NB4 (cell line): ENCODE results near the gene EPDR1.

Source experiments
- DNase-seq: peaks from one replicate; pipeline ENCODE4 v3.0.0; 2010; ENCODE audit warnings: low read depth
- H3K4me3 ChIP-seq: one replicate; pipeline ENCODE4 v1.5.1; 2011; ENCODE audit warnings: mild to moderate bottlenecking, low read depth, low read length, moderate library complexity
- MAX ChIP-seq: IDR thresholded peaks from 2 replicates; pipeline ENCODE4 v1.6.1; 2011; ENCODE audit warnings: low read depth, low read length
- MYC ChIP-seq: IDR thresholded peaks from 2 replicates; pipeline ENCODE4 v1.6.1; 2011; ENCODE audit warnings: low read depth, low read length
- POLR2A ChIP-seq: IDR thresholded peaks from 2 replicates; pipeline ENCODE4 v1.6.1; 2011; ENCODE audit warnings: mild to moderate bottlenecking; ENCODE audit not compliant: insufficient read length; ENCODE audit errors: extremely low read depth
- TF ChIP-seq, protein P1 (sequence below): IDR thresholded peaks from one replicate; pipeline ENCODE4 v1.5.1; 2012; ENCODE audit warnings: low read depth, low read length

Gene EPDR1

DNA sequence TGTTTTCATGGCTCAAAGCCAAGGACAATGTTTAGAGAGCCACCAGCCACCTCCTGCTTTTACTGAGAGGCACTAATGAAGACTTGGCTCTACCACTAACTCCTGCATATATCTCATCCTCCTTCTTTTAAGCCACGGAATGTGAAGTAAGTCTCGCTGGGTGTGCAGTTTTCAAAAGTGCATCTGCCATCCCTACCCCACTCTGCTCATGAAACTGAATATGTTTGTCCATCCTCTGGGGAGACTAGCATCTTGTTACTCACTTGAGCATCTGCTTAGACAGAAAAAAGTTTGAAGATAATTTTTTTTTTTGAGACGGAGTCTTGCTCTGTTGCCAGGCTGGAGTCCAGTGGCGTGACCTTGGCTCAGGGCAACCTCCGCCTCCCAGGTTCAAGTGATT is 40.8 kb downstream of the EPDR1 start:
- H3K4me3 ChIP-seq = no peak overlapping the region
- no peak for TF ChIP-seq MYC
- TF ChIP-seq MAX = no peak
- no peak for TF ChIP-seq POLR2A
- TF ChIP-seq, protein P1, sequence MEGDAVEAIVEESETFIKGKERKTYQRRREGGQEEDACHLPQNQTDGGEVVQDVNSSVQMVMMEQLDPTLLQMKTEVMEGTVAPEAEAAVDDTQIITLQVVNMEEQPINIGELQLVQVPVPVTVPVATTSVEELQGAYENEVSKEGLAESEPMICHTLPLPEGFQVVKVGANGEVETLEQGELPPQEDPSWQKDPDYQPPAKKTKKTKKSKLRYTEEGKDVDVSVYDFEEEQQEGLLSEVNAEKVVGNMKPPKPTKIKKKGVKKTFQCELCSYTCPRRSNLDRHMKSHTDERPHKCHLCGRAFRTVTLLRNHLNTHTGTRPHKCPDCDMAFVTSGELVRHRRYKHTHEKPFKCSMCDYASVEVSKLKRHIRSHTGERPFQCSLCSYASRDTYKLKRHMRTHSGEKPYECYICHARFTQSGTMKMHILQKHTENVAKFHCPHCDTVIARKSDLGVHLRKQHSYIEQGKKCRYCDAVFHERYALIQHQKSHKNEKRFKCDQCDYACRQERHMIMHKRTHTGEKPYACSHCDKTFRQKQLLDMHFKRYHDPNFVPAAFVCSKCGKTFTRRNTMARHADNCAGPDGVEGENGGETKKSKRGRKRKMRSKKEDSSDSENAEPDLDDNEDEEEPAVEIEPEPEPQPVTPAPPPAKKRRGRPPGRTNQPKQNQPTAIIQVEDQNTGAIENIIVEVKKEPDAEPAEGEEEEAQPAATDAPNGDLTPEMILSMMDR = no peak
- DNase-seq = no peak

- no peak for DNase-seq
- TF ChIP-seq, protein P1 = no peak
- TF ChIP-seq POLR2A (no peak), MYC (no peak), MAX (no peak)
- no peak overlapping the region for H3K4me3 ChIP-seq
Observed at GRCh38 chr7:37964196-37964595, 43.8 kb downstream of the EPDR1 start.

DNA sequence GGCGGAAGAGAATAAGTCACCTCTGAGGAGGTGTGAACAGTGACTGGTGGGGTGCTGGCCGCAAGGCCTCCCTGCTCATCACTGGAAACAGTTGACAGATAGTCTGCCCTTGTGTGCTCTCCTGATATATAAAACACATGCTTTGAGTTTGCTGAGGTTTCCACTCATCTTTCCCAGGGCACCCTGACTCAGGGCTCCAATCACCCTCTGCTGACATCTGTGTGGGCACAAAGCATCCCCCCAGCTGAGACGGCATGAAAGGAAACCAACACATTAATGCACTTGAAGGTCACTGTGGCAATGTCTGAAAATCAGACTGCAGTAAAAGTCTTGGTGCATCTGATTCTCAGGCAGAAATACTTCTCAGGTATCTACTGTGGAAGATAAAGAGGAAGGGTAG is 49.8 kb downstream of the EPDR1 start:
- TF ChIP-seq, protein P1 = no peak
- TF ChIP-seq MAX (no peak), MYC (no peak), POLR2A (no peak)
- no peak for DNase-seq
- no peak overlapping the region for H3K4me3 ChIP-seq

- no peak overlapping the region for H3K4me3 ChIP-seq
- TF ChIP-seq MYC = no peak
- TF ChIP-seq, protein P1 = no peak
- no peak for TF ChIP-seq POLR2A
- no peak for TF ChIP-seq MAX
- no peak for DNase-seq
Observed at GRCh38 chr7:37971491-37971890, 51.1 kb downstream of the EPDR1 start.

DNA sequence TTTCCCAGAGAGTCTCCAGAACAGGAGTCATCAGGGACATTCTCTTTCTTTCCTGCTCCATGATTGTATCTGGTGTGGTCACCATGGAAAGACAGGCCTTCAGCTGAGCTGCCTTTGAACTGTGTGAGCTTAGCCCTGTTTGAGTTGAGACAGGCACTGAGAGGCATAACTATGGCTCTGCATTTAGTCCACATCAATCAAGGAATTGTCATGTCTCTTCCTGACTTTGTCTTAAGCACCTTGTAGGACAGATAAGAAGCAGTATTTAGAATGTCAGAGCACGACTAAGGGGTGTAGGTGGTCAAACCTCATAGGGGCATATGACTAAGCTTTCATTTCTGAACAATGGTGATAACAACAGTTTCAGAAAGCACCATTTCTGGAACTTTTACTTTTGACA is 53.5 kb downstream of the EPDR1 start:
- no peak for DNase-seq
- no peak overlapping the region for H3K4me3 ChIP-seq
- TF ChIP-seq, protein P1 = no peak
- no peak for TF ChIP-seq MYC
- TF ChIP-seq MAX = no peak
- no peak for TF ChIP-seq POLR2A

- no peak overlapping the region for H3K4me3 ChIP-seq
- no peak for DNase-seq
- TF ChIP-seq POLR2A = no peak
- TF ChIP-seq, protein P1 = no peak
- TF ChIP-seq MAX = no peak
- no peak for TF ChIP-seq MYC
Observed at GRCh38 chr7:37974711-37975110, 54.3 kb downstream of the EPDR1 start.
